Activated CD4-positive, alpha-beta T cell treated with anti-CD3 and anti-CD28 coated beads, Interleukin-2, amount 50 U/mL, for 16 hours (primary cell): ENCODE measurements around the gene NOS1AP.
"Not testable (repeated sequence)": the region's sequence is repeated elsewhere in the genome, so short reads cannot be mapped to it uniquely, and the experiment has no call there.

Experiments
- DNase-seq: peaks from one replicate; pipeline ENCODE4 v3.0.0-alpha.2; 2020

Gene NOS1AP

GRCh38 chr1:162069334-162070093, at the start of gene NOS1AP:
Gene NOS1AP (plus strand): TSS chr1:162069691. CDS start chr1:162070178, 487 bp downstream.
- DNase-seq: peak; percentile 76

GRCh38 chr1:162020150-162020549, 49.3 kb upstream of the NOS1AP start:
- DNase-seq: no peak

- DNase-seq: no peak
Observed at GRCh38 chr1:162021124-162021523, 48.4 kb upstream of the NOS1AP start.

- no peak for DNase-seq
Observed at GRCh38 chr1:162022626-162023025, 46.9 kb upstream of the NOS1AP start.

- DNase-seq: no peak
Observed at GRCh38 chr1:162023181-162023546, 46.3 kb upstream of the NOS1AP start.

- DNase-seq: peak; percentile 46
Observed at GRCh38 chr1:162023547-162024501, 45.7 kb upstream of the NOS1AP start, which contains the start of gene OLFML2B. Gene OLFML2B (minus strand): TSS chr1:162023869. CDS start chr1:162023430, 439 bp downstream.

- no peak for DNase-seq
Observed at GRCh38 chr1:162025541-162025940, 44.0 kb upstream of the NOS1AP start.

- DNase-seq: no peak
Observed at GRCh38 chr1:162026881-162027280, 42.6 kb upstream of the NOS1AP start.

- DNase-seq: no peak
Observed at GRCh38 chr1:162028726-162029125, 40.8 kb upstream of the NOS1AP start.

GRCh38 chr1:162029157-162029556, 40.3 kb upstream of the NOS1AP start:
- no peak for DNase-seq

- no peak for DNase-seq
Observed at GRCh38 chr1:162030759-162031280, 38.7 kb upstream of the NOS1AP start.

GRCh38 chr1:162033428-162033827, 36.1 kb upstream of the NOS1AP start:
- no peak for DNase-seq

GRCh38 chr1:162035241-162035640, 34.2 kb upstream of the NOS1AP start:
- DNase-seq: no peak

- DNase-seq: no peak
Observed at GRCh38 chr1:162036163-162036562, 33.3 kb upstream of the NOS1AP start.

GRCh38 chr1:162038624-162039023, 30.9 kb upstream of the NOS1AP start:
- DNase-seq: no peak

- no peak for DNase-seq
Observed at GRCh38 chr1:162040001-162040400, 29.5 kb upstream of the NOS1AP start.

- peak; percentile 10 for DNase-seq
Observed at GRCh38 chr1:162040657-162041056, 28.8 kb upstream of the NOS1AP start.

- no peak for DNase-seq
Observed at GRCh38 chr1:162042361-162042760, 27.1 kb upstream of the NOS1AP start.

- DNase-seq: no peak
Observed at GRCh38 chr1:162046921-162047320, 22.6 kb upstream of the NOS1AP start.

- not testable (repeated sequence) for DNase-seq
Observed at GRCh38 chr1:162053949-162054348, 15.5 kb upstream of the NOS1AP start.

GRCh38 chr1:162055062-162055461, 14.4 kb upstream of the NOS1AP start:
- no peak for DNase-seq

GRCh38 chr1:162056043-162056442, 13.4 kb upstream of the NOS1AP start:
- DNase-seq: peak; percentile 57

GRCh38 chr1:162056579-162056978, 12.9 kb upstream of the NOS1AP start:
- no peak for DNase-seq

GRCh38 chr1:162059721-162060120, 9.8 kb upstream of the NOS1AP start:
- DNase-seq: no peak
